ENCODE results near the gene MSI2.

The MSI2 gene

DNA sequence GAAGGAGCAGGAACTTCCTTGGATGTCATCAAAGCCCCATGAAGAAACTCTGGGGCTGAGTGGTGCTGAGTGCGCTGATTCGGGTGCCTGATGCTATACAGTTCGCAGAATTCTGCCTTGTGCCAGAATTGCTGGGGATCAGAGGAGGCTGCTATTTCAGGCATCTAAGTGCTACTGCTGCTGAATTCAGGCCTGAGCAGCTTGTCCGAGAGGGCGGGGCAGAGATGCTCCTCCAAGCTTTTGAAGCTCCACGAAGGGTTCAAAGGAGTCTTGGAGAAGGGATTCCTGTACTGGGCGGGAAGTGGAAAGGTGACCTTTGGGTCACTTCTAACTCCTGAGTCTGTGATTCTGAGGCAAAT lies 260.9 kb downstream of the MSI2 start:
- TF ChIP-seq, protein P1, sequence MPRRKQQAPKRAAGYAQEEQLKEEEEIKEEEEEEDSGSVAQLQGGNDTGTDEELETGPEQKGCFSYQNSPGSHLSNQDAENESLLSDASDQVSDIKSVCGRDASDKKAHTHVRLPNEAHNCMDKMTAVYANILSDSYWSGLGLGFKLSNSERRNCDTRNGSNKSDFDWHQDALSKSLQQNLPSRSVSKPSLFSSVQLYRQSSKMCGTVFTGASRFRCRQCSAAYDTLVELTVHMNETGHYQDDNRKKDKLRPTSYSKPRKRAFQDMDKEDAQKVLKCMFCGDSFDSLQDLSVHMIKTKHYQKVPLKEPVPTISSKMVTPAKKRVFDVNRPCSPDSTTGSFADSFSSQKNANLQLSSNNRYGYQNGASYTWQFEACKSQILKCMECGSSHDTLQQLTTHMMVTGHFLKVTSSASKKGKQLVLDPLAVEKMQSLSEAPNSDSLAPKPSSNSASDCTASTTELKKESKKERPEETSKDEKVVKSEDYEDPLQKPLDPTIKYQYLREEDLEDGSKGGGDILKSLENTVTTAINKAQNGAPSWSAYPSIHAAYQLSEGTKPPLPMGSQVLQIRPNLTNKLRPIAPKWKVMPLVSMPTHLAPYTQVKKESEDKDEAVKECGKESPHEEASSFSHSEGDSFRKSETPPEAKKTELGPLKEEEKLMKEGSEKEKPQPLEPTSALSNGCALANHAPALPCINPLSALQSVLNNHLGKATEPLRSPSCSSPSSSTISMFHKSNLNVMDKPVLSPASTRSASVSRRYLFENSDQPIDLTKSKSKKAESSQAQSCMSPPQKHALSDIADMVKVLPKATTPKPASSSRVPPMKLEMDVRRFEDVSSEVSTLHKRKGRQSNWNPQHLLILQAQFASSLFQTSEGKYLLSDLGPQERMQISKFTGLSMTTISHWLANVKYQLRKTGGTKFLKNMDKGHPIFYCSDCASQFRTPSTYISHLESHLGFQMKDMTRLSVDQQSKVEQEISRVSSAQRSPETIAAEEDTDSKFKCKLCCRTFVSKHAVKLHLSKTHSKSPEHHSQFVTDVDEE (CRISPR knock-in tag; IDR thresholded peaks at IDR 0.05), result no peak
- TF ChIP-seq RARB (CRISPR knock-in tag; IDR thresholded peaks at IDR 0.05) (no peak), ESRRG (CRISPR knock-in tag; IDR thresholded peaks at IDR 0.05) (no peak), ZNF8 (CRISPR knock-in tag; IDR thresholded peaks at IDR 0.05) (no peak), TCF4 (CRISPR knock-in tag; IDR thresholded peaks at IDR 0.05; ENCODE audit: borderline replicate concordance) (no peak), ISL1 (CRISPR knock-in tag; IDR thresholded peaks at IDR 0.05) (no peak), CSDC2 (CRISPR knock-in tag; IDR thresholded peaks at IDR 0.05) (no peak), ZFP30 (CRISPR knock-in tag; IDR thresholded peaks at IDR 0.05) (no peak), BACH2 (CRISPR knock-in tag; IDR thresholded peaks at IDR 0.05; ENCODE audit: borderline replicate concordance) (no peak), ARNTL (CRISPR knock-in tag; IDR thresholded peaks at IDR 0.05; ENCODE audit: borderline replicate concordance, low read depth) (no peak), ZNF70 (CRISPR knock-in tag; IDR thresholded peaks at IDR 0.05) (no peak)
- TF ChIP-seq, protein P2, sequence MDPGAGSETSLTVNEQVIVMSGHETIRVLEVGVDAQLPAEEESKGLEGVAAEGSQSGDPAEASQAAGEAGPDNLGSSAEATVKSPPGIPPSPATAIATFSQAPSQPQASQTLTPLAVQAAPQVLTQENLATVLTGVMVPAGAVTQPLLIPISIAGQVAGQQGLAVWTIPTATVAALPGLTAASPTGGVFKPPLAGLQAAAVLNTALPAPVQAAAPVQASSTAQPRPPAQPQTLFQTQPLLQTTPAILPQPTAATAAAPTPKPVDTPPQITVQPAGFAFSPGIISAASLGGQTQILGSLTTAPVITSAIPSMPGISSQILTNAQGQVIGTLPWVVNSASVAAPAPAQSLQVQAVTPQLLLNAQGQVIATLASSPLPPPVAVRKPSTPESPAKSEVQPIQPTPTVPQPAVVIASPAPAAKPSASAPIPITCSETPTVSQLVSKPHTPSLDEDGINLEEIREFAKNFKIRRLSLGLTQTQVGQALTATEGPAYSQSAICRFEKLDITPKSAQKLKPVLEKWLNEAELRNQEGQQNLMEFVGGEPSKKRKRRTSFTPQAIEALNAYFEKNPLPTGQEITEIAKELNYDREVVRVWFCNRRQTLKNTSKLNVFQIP (CRISPR knock-in tag; IDR thresholded peaks at IDR 0.05; ENCODE audit: borderline replicate concordance, low read depth), result no peak
- ATAC-seq, result no peak

DNA sequence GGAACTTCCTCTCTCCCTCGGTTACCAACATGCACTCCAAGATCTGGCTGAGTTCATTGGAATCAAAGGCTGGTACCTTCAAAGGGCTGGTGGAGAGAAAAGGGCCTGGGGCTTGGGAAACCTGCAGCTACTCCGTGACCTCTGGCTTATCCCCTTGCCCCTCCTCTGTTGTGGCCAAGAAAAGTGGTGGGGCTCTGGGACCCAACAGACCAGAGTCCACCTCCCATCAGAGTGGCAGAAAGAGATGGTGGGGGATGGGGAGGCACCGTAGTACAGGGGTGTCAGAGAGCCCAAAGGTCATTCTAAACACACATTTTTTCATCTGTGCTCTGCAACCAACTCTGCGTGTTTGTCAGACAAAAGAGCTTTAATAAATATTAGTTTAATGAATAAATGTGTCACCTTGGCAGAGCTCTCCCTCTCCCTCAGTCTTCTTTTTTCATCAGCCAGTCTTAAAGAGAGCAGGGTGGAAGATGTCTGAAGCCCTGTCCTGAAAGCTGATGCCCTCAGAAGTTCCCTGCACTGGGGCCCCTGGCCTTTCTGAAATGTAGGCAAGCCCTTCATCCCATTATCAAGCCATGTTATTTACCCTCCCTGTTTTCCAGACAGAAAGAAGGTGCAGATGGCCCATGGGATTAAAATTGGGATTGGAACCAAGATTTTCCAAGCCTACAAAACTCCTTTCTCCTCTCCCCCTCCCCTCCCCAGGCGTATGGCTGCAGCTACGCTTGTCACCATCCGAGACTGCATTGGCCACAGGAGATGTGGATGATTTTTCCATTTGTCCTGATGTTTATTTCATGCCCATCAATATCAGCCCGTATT lies 261.5 kb downstream of the MSI2 start:
- no peak for ATAC-seq

More for the DNA sequence above, 261.5 kb downstream of the MSI2 start:
- TF ChIP-seq GLIS3 (CRISPR knock-in tag; IDR thresholded peaks at IDR 0.05), result no peak
- no peak for TF ChIP-seq ISL1 (CRISPR knock-in tag; IDR thresholded peaks at IDR 0.05)
- TF ChIP-seq PPARA (CRISPR knock-in tag; IDR thresholded peaks at IDR 0.05; ENCODE audit: borderline replicate concordance), result no peak
- TF ChIP-seq ZNF70 (CRISPR knock-in tag; IDR thresholded peaks at IDR 0.05), result no peak
- TF ChIP-seq, protein P3, sequence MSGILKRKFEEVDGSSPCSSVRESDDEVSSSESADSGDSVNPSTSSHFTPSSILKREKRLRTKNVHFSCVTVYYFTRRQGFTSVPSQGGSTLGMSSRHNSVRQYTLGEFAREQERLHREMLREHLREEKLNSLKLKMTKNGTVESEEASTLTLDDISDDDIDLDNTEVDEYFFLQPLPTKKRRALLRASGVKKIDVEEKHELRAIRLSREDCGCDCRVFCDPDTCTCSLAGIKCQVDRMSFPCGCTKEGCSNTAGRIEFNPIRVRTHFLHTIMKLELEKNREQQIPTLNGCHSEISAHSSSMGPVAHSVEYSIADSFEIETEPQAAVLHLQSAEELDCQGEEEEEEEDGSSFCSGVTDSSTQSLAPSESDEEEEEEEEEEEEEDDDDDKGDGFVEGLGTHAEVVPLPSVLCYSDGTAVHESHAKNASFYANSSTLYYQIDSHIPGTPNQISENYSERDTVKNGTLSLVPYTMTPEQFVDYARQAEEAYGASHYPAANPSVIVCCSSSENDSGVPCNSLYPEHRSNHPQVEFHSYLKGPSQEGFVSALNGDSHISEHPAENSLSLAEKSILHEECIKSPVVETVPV (CRISPR knock-in tag; IDR thresholded peaks at IDR 0.05), result no peak
- no peak for TF ChIP-seq CSDC2 (CRISPR knock-in tag; IDR thresholded peaks at IDR 0.05)
- TF ChIP-seq, protein P4, sequence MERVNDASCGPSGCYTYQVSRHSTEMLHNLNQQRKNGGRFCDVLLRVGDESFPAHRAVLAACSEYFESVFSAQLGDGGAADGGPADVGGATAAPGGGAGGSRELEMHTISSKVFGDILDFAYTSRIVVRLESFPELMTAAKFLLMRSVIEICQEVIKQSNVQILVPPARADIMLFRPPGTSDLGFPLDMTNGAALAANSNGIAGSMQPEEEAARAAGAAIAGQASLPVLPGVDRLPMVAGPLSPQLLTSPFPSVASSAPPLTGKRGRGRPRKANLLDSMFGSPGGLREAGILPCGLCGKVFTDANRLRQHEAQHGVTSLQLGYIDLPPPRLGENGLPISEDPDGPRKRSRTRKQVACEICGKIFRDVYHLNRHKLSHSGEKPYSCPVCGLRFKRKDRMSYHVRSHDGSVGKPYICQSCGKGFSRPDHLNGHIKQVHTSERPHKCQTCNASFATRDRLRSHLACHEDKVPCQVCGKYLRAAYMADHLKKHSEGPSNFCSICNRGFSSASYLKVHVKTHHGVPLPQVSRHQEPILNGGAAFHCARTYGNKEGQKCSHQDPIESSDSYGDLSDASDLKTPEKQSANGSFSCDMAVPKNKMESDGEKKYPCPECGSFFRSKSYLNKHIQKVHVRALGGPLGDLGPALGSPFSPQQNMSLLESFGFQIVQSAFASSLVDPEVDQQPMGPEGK (CRISPR knock-in tag; IDR thresholded peaks at IDR 0.05; ENCODE audit: borderline replicate concordance), result no peak
- TF ChIP-seq, protein P5, sequence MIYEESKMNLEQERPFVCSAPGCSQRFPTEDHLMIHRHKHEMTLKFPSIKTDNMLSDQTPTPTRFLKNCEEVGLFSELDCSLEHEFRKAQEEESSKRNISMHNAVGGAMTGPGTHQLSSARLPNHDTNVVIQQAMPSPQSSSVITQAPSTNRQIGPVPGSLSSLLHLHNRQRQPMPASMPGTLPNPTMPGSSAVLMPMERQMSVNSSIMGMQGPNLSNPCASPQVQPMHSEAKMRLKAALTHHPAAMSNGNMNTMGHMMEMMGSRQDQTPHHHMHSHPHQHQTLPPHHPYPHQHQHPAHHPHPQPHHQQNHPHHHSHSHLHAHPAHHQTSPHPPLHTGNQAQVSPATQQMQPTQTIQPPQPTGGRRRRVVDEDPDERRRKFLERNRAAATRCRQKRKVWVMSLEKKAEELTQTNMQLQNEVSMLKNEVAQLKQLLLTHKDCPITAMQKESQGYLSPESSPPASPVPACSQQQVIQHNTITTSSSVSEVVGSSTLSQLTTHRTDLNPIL (CRISPR knock-in tag; IDR thresholded peaks at IDR 0.05; ENCODE audit: low read depth), result no peak
- no peak for TF ChIP-seq TCF4 (CRISPR knock-in tag; IDR thresholded peaks at IDR 0.05; ENCODE audit: borderline replicate concordance)
- TF ChIP-seq ZFP30 (CRISPR knock-in tag; IDR thresholded peaks at IDR 0.05), result no peak
